ENCODE results near the gene ZNF524. TPM values are rescaled to one million over a fixed set of nuclear protein-coding genes. Genes with fewer than 3 reads are reported as not detected.

ZNF524 gene
- polyA plus RNA-seq, 1 of the 3 experiments (the other 2 are of a cell fraction) = 7.3 TPM

DNA sequence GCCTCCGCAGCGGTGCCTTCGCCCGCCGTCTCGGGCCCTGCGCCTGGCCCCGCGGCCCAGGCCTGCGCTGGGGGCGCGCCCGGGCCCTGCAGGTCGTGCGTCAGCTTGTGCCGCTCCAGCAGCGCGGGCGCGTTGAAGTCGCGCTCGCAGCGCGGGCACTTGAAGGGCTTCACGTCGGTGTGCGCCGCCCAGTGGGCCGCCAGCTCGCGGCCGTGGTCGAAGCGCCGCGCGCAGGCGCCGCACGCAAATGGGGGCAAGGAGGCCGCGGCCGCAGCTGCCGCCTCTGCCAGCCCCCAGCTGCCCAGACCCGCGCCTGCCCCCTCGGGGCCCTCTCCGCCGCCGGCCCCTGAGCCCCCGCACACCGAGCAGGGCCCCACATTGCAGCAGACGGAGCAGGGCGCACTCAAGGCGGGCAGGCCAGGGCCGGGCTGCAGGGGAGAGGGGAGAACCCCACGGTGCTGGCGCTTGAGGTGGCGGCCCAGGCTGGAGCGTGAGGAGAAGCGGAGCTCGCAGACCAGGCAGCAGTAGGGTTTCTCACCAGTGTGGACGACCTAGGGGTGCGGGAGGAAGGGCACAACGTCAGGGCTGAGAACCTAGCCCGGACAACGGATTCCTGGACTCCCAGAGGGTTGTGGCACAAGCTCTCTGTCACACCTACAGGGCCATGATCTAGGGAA, 6.9 kb upstream of the ZNF524 start:
- DNase-seq = no peak
- no peaks in the 10 kb centered on the region for H3K9me2 ChIP-seq
- H2AFZ ChIP-seq (ENCODE audit: low read depth) = no peak overlapping the region
- H3K4me1 ChIP-seq (ENCODE audit: control insufficient read depth in 1 of 2, insufficient read depth in 2 of 2, low read depth in 1 of 2, low read length in 1 of 2) = peaks cover 2 to 3% of the 10 kb centered on the region in 2 experiments; a peak in 2 of 4 replicates
- peaks cover 6% of the 10 kb centered on the region for H3F3A ChIP-seq (replicated peaks; ENCODE audit: insufficient read depth)
- no peaks in the 10 kb centered on the region for H3K27me3 ChIP-seq (ENCODE audit: insufficient read depth)
- peaks cover 20 to 34% of the 10 kb centered on the region in 2 experiments for H3K36me3 ChIP-seq (replicated peaks in 1 of 2; ENCODE audit: control insufficient read depth in 1 of 2, insufficient read depth in 2 of 2, low read length in 1 of 2)
- 97% methylated on average over 67 of the region's 68 CpGs for WGBS (ENCODE audit: low lambda C conversion rate)
- CTCF ChIA-PET = interaction anchor here (1.2 kb wide), 1 partner anchor 89 kb away, joined by 3 read pairs; no protein-coding TSS in a partner anchor
- no peak overlapping the region for H3K4me3 ChIP-seq (ENCODE audit: low read depth in 2 of 2, low read length in 1 of 2)
- no peaks in the 10 kb centered on the region for H4K20me1 ChIP-seq (ENCODE audit: insufficient read depth)
- POLR2A ChIA-PET = no interaction called here
- H3K27ac ChIP-seq (ENCODE audit: low read depth in 2 of 2, low read length in 1 of 2) = no peak overlapping the region
- no peaks in the 10 kb centered on the region for H3K9me3 ChIP-seq
- no peak overlapping the region for H3K4me2 ChIP-seq
- H3K79me2 ChIP-seq (ENCODE audit: insufficient read depth) = peaks cover 4% of the 10 kb centered on the region
- TF ChIP-seq MXI1 (IDR thresholded peaks at IDR 0.05; ENCODE audit: low read depth, low read length) (no peak), EZH2phosphoT487 (IDR thresholded peaks at IDR 0.05; ENCODE audit: borderline replicate concordance, low read depth) (no peak), FOXM1 (IDR thresholded peaks at IDR 0.05; ENCODE audit: low read depth) (no peak), POLR2AphosphoS5 (IDR thresholded peaks at IDR 0.05; ENCODE audit: low read depth, low read length) (no peak), RCOR1 (IDR thresholded peaks at IDR 0.05; ENCODE audit: low read length) (no peak), SMC3 (IDR thresholded peaks at IDR 0.05; ENCODE audit: low read depth, low read length) (no peak)
- TF ChIP-seq, protein P1, sequence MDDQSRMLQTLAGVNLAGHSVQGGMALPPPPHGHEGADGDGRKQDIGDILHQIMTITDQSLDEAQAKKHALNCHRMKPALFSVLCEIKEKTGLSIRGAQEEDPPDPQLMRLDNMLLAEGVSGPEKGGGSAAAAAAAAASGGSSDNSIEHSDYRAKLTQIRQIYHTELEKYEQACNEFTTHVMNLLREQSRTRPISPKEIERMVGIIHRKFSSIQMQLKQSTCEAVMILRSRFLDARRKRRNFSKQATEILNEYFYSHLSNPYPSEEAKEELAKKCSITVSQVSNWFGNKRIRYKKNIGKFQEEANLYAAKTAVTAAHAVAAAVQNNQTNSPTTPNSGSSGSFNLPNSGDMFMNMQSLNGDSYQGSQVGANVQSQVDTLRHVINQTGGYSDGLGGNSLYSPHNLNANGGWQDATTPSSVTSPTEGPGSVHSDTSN (IDR thresholded peaks at IDR 0.05) = no peak
- H3K9ac ChIP-seq = no peak overlapping the region

DNA sequence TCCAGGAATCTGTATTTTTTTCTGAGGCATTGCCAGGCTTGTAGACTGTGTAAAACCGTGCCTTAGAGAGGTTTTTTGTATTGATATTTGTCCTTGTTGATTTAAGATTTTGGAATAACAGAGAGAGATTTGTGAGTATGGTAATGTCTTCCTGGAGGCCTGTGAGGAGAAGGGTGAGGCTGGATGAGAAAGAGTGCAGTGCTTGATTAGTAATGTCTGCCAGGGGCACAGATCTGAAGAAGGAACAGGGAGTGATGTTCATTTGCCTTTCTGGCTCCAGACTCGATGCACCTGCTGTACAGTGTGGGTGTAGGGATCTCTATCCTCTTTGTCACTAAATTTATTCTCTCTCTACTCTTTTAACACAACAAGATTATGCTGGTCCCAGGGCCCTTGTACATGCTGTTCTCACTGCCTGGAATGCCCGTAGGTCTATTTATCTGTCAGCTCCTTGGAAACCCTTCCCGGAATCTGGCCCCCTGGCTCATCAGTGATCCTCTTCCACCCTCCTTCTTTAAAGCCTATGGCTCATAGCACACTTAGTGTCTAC, 5.0 kb upstream of the ZNF524 start:
- no peak for TF ChIP-seq TEAD4 (IDR thresholded peaks at IDR 0.05; ENCODE audit: borderline replicate concordance, insufficient read depth)
- TF ChIP-seq, protein P2, sequence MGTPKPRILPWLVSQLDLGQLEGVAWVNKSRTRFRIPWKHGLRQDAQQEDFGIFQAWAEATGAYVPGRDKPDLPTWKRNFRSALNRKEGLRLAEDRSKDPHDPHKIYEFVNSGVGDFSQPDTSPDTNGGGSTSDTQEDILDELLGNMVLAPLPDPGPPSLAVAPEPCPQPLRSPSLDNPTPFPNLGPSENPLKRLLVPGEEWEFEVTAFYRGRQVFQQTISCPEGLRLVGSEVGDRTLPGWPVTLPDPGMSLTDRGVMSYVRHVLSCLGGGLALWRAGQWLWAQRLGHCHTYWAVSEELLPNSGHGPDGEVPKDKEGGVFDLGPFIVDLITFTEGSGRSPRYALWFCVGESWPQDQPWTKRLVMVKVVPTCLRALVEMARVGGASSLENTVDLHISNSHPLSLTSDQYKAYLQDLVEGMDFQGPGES (IDR thresholded peaks at IDR 0.05; ENCODE audit: low read depth, low read length) = no peak
- no peak for TF ChIP-seq POLR2AphosphoS5 (IDR thresholded peaks at IDR 0.05; ENCODE audit: low read depth, low read length)
- no peak for TF ChIP-seq MXI1 (IDR thresholded peaks at IDR 0.05; ENCODE audit: low read depth, low read length)
- TF ChIP-seq, protein P3, sequence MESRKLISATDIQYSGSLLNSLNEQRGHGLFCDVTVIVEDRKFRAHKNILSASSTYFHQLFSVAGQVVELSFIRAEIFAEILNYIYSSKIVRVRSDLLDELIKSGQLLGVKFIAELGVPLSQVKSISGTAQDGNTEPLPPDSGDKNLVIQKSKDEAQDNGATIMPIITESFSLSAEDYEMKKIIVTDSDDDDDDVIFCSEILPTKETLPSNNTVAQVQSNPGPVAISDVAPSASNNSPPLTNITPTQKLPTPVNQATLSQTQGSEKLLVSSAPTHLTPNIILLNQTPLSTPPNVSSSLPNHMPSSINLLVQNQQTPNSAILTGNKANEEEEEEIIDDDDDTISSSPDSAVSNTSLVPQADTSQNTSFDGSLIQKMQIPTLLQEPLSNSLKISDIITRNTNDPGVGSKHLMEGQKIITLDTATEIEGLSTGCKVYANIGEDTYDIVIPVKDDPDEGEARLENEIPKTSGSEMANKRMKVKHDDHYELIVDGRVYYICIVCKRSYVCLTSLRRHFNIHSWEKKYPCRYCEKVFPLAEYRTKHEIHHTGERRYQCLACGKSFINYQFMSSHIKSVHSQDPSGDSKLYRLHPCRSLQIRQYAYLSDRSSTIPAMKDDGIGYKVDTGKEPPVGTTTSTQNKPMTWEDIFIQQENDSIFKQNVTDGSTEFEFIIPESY (IDR thresholded peaks at IDR 0.05; ENCODE audit: borderline replicate concordance, low read depth) = no peak
- no peak for TF ChIP-seq EP300 (IDR thresholded peaks at IDR 0.05; ENCODE audit: borderline replicate concordance in 1 of 2, low read depth in 1 of 2, low read length in 1 of 2)
- no peak for TF ChIP-seq FOXJ3 (CRISPR knock-in tag; IDR thresholded peaks at IDR 0.05)
- TF ChIP-seq RFX5 (IDR thresholded peaks at IDR 0.05; ENCODE audit: low read length) = no peak
- no peak overlapping the region for H3K4me3 ChIP-seq (ENCODE audit: low read depth in 2 of 2, low read length in 1 of 2)
- H3K27me3 ChIP-seq (ENCODE audit: insufficient read depth) = no peaks in the 10 kb centered on the region
- peaks cover 20 to 34% of the 10 kb centered on the region in 2 experiments for H3K36me3 ChIP-seq (replicated peaks in 1 of 2; ENCODE audit: control insufficient read depth in 1 of 2, insufficient read depth in 2 of 2, low read length in 1 of 2)
- CTCF ChIA-PET = interaction anchor here (0.7 to 1.3 kb wide), 3 partner anchors 36 to 79 kb away, joined by 3 to 4 read pairs (median 4); no protein-coding TSS in a partner anchor
- 84% methylated on average over 4 of the region's 4 CpGs for WGBS (ENCODE audit: low lambda C conversion rate)
- peaks cover 5% of the 10 kb centered on the region for H3F3A ChIP-seq (replicated peaks; ENCODE audit: insufficient read depth)
- DNase-seq = no peak
- no peaks in the 10 kb centered on the region for H3K9me2 ChIP-seq
- H4K20me1 ChIP-seq (ENCODE audit: insufficient read depth) = no peaks in the 10 kb centered on the region
- no peak overlapping the region for H2AFZ ChIP-seq (ENCODE audit: low read depth)
- peaks cover 4 to 6% of the 10 kb centered on the region in 2 experiments; a peak in 2 of 4 replicates for H3K4me1 ChIP-seq (ENCODE audit: control insufficient read depth in 1 of 2, insufficient read depth in 2 of 2, low read depth in 1 of 2, low read length in 1 of 2)
- no peaks in the 10 kb centered on the region for H3K9me3 ChIP-seq
- POLR2A ChIA-PET = no interaction called here
- no peak overlapping the region for H3K4me2 ChIP-seq
- H3K79me2 ChIP-seq (ENCODE audit: insufficient read depth) = peaks cover 8% of the 10 kb centered on the region
- H3K27ac ChIP-seq (ENCODE audit: low read depth in 2 of 2, low read length in 1 of 2) = no peak overlapping the region
- no peak overlapping the region for H3K9ac ChIP-seq
